ENCODE data around the gene FCHO1.

Gene FCHO1

DNA sequence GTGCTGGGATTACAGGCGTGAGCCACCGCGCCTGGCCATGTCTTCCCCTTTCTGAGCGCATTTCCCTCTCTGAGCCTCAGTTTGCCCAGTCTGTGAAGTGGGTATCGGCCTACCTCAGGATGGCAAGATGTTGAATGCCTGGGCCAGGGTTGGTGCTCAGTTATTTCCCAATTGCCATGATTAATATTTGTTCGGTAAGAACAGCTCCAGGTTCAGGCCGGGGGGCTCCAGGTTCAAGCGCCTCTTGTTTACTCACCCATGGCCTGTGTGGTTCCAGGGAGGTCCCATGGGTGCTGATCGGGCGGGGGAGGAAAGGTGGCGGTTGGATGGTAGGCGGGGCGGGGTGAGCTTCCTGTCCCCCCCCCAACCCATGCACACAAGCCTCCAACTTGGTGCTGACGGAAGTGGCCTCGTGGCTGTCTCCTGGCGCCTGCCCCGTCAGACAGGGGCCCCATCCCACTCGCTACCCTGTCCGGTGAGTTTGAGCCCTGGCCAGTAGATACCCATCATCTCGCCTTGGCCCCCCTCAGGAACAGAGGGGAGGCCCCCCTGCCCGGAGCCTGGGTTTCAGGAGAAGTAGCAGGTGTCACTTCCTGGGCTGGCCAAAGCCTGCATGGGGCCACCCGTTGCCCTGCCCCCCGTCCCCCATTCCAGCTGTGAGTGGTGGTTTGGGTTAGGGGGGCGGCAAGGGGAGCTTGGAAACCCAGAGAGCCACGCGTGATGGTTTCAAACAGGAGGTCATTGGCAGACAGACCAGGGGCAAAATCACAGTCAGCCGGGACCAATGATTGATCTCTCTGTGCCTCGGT lies at the start of gene FCHO1:
Gene FCHO1 (plus strand): TSS at position 375 of the 809 bp plus-strand sequence. CDS start 3,688 bp downstream, outside the sequence.
- peak; percentile 85 for DNase-seq (ENCODE audit: low read depth)

GRCh38 chr19:17703824-17704463 lies 47.3 kb upstream of the FCHO1 start:
- peak; percentile 70 for DNase-seq (ENCODE audit: low read depth)

DNA sequence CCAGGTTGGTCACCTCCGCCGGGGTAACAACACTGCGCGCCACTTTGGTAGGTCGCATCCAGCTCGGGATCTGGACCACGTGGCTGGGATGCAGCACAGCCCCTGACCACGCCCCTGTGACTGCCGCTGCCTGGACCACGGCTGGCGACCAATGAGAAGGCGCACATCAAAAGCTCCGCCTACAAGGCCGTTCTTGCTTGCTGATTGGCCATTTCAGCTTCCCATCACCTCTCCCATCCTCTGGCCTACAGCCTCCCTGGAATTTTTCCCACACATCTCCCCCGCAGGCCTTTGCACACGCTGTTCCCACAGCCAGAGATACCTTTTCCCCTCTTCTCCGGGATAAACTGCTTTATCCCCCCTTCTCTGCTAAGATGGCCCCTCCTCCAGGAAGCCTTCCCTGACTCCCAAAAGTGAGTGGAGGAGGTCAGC lies 44.5 kb upstream of the FCHO1 start:
- DNase-seq (ENCODE audit: low read depth): no peak

DNA sequence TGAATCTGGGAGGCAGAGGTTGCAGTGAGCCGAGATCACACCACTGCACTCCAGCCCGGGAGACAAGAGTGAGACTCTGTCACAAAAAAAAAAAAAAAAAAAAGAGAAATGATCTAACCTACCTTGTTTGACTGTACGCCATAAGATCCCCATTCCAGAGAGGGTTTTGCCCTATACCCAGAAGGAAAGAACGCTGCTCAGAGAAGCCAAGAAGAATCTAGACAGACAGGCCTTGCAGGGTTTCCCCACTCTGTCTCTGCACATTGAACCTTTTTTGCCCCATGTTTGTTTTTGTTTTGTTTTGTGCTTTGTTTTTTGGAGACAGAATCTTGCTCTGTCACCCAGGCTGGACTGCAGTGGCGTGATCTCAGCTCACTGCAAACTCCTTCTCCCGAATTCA lies 39.4 kb upstream of the FCHO1 start:
- DNase-seq (ENCODE audit: low read depth): no peak

- DNase-seq (ENCODE audit: low read depth): no peak
These were observed 34.9 kb upstream of the FCHO1 start for GRCh38 chr19:17716309-17716929.

DNA sequence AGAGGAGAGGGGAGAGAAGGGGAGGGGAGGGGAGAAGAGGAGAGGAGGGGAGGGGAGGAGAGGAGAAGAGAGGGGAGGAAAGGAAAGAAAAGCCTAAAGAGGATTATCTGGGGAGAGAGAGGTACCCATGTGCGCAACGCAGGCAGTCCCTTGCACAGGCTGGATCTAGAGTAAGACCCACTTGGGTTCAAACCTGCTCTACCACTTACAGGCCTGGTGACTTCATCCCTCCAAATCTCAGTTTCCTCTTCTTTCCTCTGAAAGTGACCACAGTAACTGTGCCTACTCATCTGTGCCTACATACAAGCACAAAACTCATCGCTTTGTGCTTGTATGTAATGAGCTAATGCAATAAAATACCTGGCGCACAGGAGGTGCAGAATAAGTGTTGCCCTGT lies 32.7 kb upstream of the FCHO1 start:
- no peak for DNase-seq (ENCODE audit: low read depth)

GRCh38 chr19:17718947-17719711 lies 32.1 kb upstream of the FCHO1 start, which contains the start of gene MAP1S:
Gene MAP1S (plus strand): TSS chr19:17719480. CDS start chr19:17719503, 23 bp downstream.
- peak; percentile 55 for DNase-seq (ENCODE audit: low read depth)

GRCh38 chr19:17719730-17720400 lies 31.4 kb upstream of the FCHO1 start:
- peak; percentile 5 for DNase-seq (ENCODE audit: low read depth)

DNA sequence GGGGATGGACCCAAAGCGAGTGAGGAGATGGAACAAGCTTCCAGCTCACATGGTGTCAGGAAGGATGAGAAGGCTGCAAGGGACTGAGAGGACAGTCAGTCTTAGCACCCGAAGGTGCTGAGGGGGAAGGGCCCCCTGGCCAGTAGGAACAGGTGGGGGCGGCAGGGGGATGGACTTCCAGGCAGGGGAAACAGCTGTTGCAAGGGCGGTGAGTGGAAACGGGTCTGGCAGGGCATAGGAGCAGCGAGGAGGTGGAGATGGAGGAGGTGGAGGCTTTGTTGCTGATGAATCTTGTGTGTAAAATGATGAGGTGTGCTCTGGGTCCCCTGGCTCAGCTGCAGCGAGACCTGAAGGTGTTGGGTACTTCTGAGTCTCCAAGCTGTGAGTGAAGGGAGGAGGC lies 30.8 kb upstream of the FCHO1 start:
- no peak for DNase-seq (ENCODE audit: low read depth)

DNA sequence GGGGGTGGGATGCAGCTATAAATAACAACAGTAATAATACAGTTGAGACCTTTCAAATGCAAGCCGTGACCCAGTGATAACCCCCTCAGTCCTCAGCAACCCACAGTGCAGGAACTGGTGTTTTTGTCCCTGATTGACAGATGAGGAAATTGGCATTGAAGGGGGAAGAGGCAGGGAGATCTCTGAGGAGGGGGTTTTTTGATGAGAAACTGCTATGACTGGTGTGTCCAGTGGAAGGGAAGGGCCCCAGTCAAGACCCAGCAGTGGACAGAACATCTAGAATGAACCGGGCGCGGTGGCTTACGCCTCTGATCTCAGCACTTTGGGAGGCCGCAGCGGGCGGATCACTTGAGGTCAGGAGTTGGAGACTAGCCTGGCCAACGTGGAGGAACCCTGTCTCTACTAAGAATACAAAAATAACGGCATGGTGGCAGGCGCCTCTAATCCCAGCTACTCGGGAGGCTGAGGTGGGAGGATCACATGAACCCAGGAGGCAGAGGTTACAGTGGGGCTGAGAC lies 30.1 kb upstream of the FCHO1 start:
- no peak for DNase-seq (ENCODE audit: low read depth)

- DNase-seq (ENCODE audit: low read depth): no peak
These were observed 29.5 kb upstream of the FCHO1 start for GRCh38 chr19:17721821-17722220.

DNA sequence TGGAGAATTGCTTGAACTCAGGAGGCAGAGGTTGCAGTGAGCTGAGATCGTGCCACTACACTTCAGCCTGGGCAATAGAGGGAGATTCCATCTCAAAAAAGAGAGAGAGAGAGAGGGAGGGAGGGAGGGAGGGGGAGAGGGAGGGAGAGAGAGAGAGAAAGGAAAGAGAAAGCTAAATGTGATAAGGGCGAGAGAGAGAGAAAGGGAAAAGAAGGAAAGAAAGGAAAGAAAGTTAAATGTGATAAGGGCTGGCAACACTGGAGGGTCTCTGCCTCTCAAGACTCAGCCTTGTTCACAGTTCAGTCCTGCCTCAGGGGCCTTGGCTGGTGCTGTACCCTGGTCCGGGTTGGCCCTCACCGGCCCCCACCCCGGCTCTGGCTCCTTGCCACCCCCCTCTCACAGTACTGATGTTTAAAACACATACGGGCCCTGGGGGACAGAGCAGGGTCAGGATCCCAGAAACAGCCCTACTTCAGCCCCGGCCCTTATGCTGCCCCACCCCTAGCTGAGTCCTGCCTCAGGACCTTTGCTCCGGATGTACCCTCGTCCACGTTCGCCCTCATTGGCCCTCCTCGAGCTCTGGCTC lies 28.5 kb upstream of the FCHO1 start:
- no peak for DNase-seq (ENCODE audit: low read depth)

GRCh38 chr19:17724655-17725054 lies 26.6 kb upstream of the FCHO1 start:
- no peak for DNase-seq (ENCODE audit: low read depth)

GRCh38 chr19:17725422-17726078 lies 25.7 kb upstream of the FCHO1 start:
- no peak for DNase-seq (ENCODE audit: low read depth)

DNA sequence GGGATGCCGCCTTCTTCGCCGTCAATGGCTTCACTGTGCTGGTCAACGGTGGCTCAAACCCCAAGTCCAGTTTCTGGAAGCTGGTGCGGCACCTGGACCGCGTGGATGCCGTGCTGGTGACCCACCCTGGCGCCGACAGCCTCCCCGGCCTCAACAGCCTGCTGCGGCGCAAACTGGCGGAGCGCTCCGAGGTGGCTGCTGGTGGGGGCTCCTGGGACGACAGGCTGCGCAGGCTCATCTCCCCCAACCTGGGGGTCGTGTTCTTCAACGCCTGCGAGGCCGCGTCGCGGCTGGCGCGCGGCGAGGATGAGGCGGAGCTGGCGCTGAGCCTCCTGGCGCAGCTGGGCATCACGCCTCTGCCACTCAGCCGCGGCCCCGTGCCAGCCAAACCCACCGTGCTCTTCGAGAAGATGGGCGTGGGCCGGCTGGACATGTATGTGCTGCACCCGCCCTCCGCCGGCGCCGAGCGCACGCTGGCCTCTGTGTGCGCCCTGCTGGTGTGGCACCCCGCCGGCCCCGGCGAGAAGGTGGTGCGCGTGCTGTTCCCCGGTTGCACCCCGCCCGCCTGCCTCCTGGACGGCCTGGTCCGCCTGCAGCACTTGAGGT lies 25.0 kb upstream of the FCHO1 start:
- DNase-seq (ENCODE audit: low read depth): no peak

GRCh38 chr19:17726964-17727773 lies 24.1 kb upstream of the FCHO1 start:
- no peak for DNase-seq (ENCODE audit: low read depth)

DNA sequence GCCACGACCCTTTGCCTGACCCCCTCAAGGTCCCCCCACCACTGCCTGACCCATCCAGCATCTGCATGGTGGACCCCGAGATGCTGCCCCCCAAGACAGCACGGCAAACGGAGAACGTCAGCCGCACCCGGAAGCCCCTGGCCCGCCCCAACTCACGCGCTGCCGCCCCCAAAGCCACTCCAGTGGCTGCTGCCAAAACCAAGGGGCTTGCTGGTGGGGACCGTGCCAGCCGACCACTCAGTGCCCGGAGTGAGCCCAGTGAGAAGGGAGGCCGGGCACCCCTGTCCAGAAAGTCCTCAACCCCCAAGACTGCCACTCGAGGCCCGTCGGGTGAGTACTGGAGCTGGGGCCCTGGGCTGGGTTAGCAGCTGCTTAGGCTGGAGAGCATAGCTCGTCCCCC lies 23.4 kb upstream of the FCHO1 start:
- DNase-seq (ENCODE audit: low read depth): no peak

GRCh38 chr19:17733127-17733526 lies 18.1 kb upstream of the FCHO1 start:
- DNase-seq (ENCODE audit: low read depth): no peak

- DNase-seq (ENCODE audit: low read depth): no peak
These were observed 17.1 kb upstream of the FCHO1 start for GRCh38 chr19:17734146-17734545.
